WTC11 (cell line): ENCODE data around the gene SINHCAF.

ENCODE experiments used
- CTCF ChIP-seq: fragments of 200-600 bp; IDR thresholded peaks from 2 replicates; pipeline ENCODE4 v1.8.0; 2022; ENCODE audit warnings: antibody characterized with exemption
- ELF4 ChIP-seq: sonication (generic); formaldehyde crosslinking; IDR thresholded peaks from 2 replicates; pipeline ENCODE4 v1.8.1; 2022; ENCODE audit warnings: low read depth, mild to moderate bottlenecking, moderate library complexity, missing genetic modification reagents

GRCh38 chr12:31321186-31321896 lies 4.6 kb downstream of the SINHCAF start:
- TF ChIP-seq ELF4 (CRISPR knock-in tag) (no peak), CTCF (no peak)
